GM12878 (cell line): Measurements from ENCODE around the gene IGFBP3. TPM values are rescaled to one million over a fixed set of nuclear protein-coding genes. Genes with fewer than 3 reads are reported as not detected.

Source experiments
- ATF3 ChIP-seq: IDR thresholded peaks from 2 replicates; pipeline ENCODE4 v1.6.1; 2011; ENCODE audit warnings: low read depth, mild to moderate bottlenecking, low read length, moderate library complexity, borderline replicate concordance; ENCODE audit errors: extremely low read depth
- CHD1 ChIP-seq: IDR thresholded peaks from 2 replicates; pipeline ENCODE4 v1.6.1; 2012; ENCODE audit warnings: low read depth, low read length, improper control_type of control experiment
- CREB1 ChIP-seq: IDR thresholded peaks from 2 replicates; pipeline ENCODE4 v1.6.1; 2012; ENCODE audit warnings: low read depth, mild to moderate bottlenecking, inconsistent platforms
- E2F4 ChIP-seq: IDR thresholded peaks from 2 replicates; pipeline ENCODE4 v1.6.1; 2012; ENCODE audit warnings: low read depth, low read length, improper control_type of control experiment
- E4F1 ChIP-seq: fragments of 450-650 bp; IDR thresholded peaks from 2 replicates; pipeline ENCODE4 v1.6.1; 2018; ENCODE audit warnings: borderline replicate concordance, mild to moderate bottlenecking; ENCODE audit not compliant: partially characterized antibody
- HDGF ChIP-seq: fragments of 450-650 bp; IDR thresholded peaks from 2 replicates; pipeline ENCODE4 v1.6.1; 2016; ENCODE audit warnings: antibody characterized with exemption
- IRF4 ChIP-seq: IDR thresholded peaks from 2 replicates; pipeline ENCODE4 v1.6.1; 2011; ENCODE audit warnings: low read depth, low read length
- MTA2 ChIP-seq: fragments of 450-650 bp; IDR thresholded peaks from 2 replicates; pipeline ENCODE4 v1.6.1; 2016; ENCODE audit warnings: low read depth, mild to moderate bottlenecking, moderate library complexity
- POLR2A ChIP-seq: IDR thresholded peaks from 2 replicates; pipeline ENCODE4 v1.6.1; 2011; ENCODE audit warnings: low read depth, mild to moderate bottlenecking, low read length
- USF1 ChIP-seq: IDR thresholded peaks from 2 replicates; pipeline ENCODE4 v1.6.1; 2011; ENCODE audit warnings: borderline replicate concordance, low read depth, mild to moderate bottlenecking, moderate library complexity, mixed read lengths, low read length; ENCODE audit not compliant: insufficient read depth; ENCODE audit errors: extremely low read length
- ZBTB40 ChIP-seq: fragments of 450-650 bp; IDR thresholded peaks from 2 replicates; pipeline ENCODE4 v1.6.1; 2016; ENCODE audit warnings: mild to moderate bottlenecking, moderate library complexity, borderline replicate concordance
- polyA plus RNA-seq, 11 experiments: library from polyadenylated mRNA; depleted of rRNA in 4 of 11; unstranded in 6 of 11; stranded (reverse) in 5 of 11; fragments of >200 nt; fragmentation: Nextera tagmentation in 4 of 11; fragmentation: Illumina TruSeq in 1 of 11; extraction: Ambion mirVana in 4 of 11; extraction: Trizol in 1 of 11; gene quantifications; 1 replicate in 1 of 11; 2 replicates in 10 of 11; pipeline versions ENCODE4 v1.2.1 to v1.2.3, GENCODE V29; 2011 to 2016; ENCODE audit warnings: inconsistent platforms in 2 of 11, missing spikeins in 2 of 11, low read depth in 1 of 11
- total RNA-seq, 4 experiments: library from RNA; depleted of rRNA in 3 of 4; stranded (reverse); fragments of >200 nt in 3 of 4; fragmentation: Illumina TruSeq in 1 of 4; extraction: Trizol in 1 of 4; gene quantifications; 2 replicates each; pipeline versions ENCODE4 v1.2.1 to v1.2.3, GENCODE V29; 2013 to 2021

Gene IGFBP3
- total and polyA plus RNA-seq, 10 of the 15 experiments (the other 5 are each of a cell fraction or from before 2014, with no cell fraction given), result 6.0 to 28.0 (median 15.6) TPM

- TF ChIP-seq E4F1 (no peak), ATF3 (no peak), ZBTB40 (no peak), POLR2A (no peak), USF1 (no peak), IRF4 (no peak), CREB1 (no peak), MTA2 (no peak), CHD1 (no peak), E2F4 (no peak), HDGF (no peak)
- TF ChIP-seq, all 136 proteins: peak for 0
These were observed 47.9 kb upstream of the IGFBP3 start (continued) for GRCh38 chr7:45968856-45969541.
